GM13976 (cell line): ENCODE data around the gene IGFBP4.

Experiments used
- DNase-seq: peaks from one replicate; pipeline ENCODE4 v3.0.0; 2012; ENCODE audit warnings: low spot score
- CTCF ChIP-seq: IDR thresholded peaks from 2 replicates; pipeline ENCODE4 v1.5.1; 2012; ENCODE audit warnings: borderline replicate concordance, mild to moderate bottlenecking; ENCODE audit not compliant: insufficient read depth; ENCODE audit errors: extremely low read depth, missing control alignments, control extremely low read depth
- in situ Hi-C: fragments of 300-500 bp; cut with MboI; formaldehyde crosslinking; loops from one replicate; pipeline ENCODE4 v1.12.0; 2022; ENCODE audit warnings: low sequenced_read_pairs, mixed read lengths, inconsistent platforms; ENCODE audit not compliant: unreplicated experiment

Gene IGFBP4

GRCh38 chr17:40471846-40472732 is 28.8 kb downstream of the IGFBP4 start:
- DNase-seq: no peak
- in situ Hi-C loops: no loop called here
- no peak for TF ChIP-seq CTCF

GRCh38 chr17:40472733-40473452 is 29.6 kb downstream of the IGFBP4 start:
- in situ Hi-C loops: no loop called here
- no peak for DNase-seq
- TF ChIP-seq CTCF: no peak

GRCh38 chr17:40473573-40474365 is 30.5 kb downstream of the IGFBP4 start:
- in situ Hi-C loops: no loop called here
- DNase-seq: no peak

GRCh38 chr17:40474419-40475002 is 31.3 kb downstream of the IGFBP4 start:
- TF ChIP-seq CTCF: no peak
- no peak for DNase-seq
- in situ Hi-C loops: no loop called here

More at GRCh38 chr17:40473573-40474365, 30.5 kb downstream of the IGFBP4 start:
- no peak for TF ChIP-seq CTCF

- in situ Hi-C loops: no loop called here
- DNase-seq: no peak
- no peak for TF ChIP-seq CTCF
Observed at GRCh38 chr17:40475234-40475908, 32.1 kb downstream of the IGFBP4 start.
